ENCODE data around the gene MORN4.

Gene MORN4

DNA sequence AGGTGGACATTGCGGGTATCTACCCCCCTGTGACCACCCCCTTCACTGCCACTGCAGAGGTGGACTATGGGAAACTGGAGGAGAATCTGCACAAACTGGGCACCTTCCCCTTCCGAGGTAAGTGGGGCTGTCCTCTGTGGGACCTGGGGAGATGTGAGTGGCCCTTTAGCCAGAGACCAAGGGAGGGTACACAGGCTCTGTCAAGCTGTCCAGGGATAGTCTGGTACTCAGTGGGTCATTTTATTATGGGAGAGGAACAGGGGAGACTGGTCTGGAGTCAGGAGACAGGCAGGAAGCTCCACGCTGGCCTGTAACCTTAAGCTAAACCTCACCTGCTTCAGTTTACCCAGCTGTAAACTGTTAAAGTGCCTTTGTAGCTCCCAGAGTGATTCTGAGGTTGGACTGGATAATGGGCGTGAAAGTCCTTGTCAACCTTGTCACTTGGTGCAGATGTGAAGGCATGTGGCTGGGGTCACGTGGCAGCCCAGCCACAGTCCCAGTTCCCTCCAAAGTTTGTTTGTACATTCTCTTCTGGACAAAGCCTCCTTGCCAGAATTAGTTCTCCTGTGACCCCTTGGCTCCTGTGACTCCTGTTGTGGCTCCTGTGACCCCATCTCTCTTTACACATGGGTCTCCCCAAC lies 48.4 kb downstream of the MORN4 start:
- in situ Hi-C loops (cut with HindIII; ENCODE audit: low pct_ligation_motif_present, low sequenced_read_pairs) = no loop called here
- DNase-seq = no peak
- Histone ChIP-seq H3K27me3 (replicated peaks) (no peaks in the 10 kb centered on the region), H3K27ac (no peak overlapping the region), H3K4me3 (ENCODE audit: low read depth, low read length) (no peak overlapping the region), H3K36me3 (replicated peaks) (no peaks in the 10 kb centered on the region)
- no peak for TF ChIP-seq CTCF (IDR thresholded peaks at IDR 0.05; ENCODE audit: low read depth, low read length, missing control alignments)

DNA sequence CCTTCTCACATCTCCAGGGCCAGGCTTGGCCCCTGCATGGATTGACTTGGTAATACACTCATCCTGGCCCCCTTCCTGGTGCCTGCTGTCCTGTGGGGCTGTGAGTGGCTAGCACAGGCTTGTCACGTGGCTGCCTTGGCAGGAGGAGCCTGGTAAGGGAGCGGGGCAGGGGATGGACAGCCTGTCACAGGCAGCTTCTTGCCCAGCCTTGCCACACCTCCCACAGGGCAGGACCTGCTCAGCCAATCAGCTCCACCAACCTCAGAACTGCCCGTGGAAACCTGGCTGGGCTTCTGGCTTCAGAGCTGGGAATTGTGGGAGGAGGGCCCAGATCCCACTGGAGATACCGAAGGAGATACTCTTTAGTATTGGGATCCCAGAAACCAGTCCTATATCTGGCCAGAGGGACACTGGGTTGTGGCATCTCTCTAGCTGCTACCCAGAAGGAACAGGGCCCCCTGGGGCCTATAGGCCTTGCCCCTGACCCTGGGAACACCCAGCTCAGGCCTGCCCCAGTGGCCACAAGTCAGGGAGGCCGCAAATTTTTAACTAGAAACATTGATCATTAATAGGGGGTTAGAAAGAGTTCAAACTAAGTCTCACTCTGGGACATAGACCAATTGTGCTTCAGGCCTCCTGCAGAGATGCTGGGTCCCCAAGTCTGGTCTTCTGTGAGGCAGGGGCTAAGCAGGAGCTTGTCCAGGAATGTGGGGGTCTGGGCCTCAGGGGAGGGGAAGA lies 49.1 kb downstream of the MORN4 start, which contains the start of gene HOGA1:
Gene HOGA1, plus strand, starts transcription at position 330 of the 738 bp plus-strand sequence. Its CDS starts 315 bp downstream, at position 645.
- H3K27me3 ChIP-seq (replicated peaks) = no peaks in the 10 kb centered on the region
- in situ Hi-C loops (cut with HindIII; ENCODE audit: low pct_ligation_motif_present, low sequenced_read_pairs) = no loop called here
- DNase-seq = peak; percentile 15
- no peaks in the 10 kb centered on the region for H3K36me3 ChIP-seq (replicated peaks)
- H3K27ac ChIP-seq = no peak within 1 kb of the TSS
- no peak for TF ChIP-seq CTCF (IDR thresholded peaks at IDR 0.05; ENCODE audit: low read depth, low read length, missing control alignments)
- no peak within 1 kb of the TSS for H3K4me3 ChIP-seq (ENCODE audit: low read depth, low read length)

DNA sequence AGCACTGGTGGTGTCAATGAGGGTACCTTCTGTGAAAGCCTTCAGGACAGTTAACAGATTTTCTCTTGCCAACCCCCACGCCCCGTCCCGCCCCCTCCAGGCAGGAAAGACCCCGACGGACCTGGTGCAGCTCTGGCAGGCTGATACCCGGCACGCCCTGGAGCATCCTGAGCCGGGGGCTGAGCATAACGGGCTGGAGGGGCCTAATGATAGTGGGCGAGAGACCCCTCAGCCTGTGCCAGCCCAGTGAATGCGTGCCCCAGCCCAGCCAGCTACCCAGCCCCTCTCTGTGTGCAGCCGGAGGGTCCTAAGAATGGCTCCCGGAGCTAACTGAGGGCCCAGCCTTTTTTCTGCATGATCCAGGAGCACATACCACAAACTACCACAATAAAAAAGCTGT lies 49.8 kb downstream of the MORN4 start:
- no peaks in the 10 kb centered on the region for H3K27me3 ChIP-seq (replicated peaks)
- H3K4me3 ChIP-seq (ENCODE audit: low read depth, low read length) = no peak overlapping the region
- no peak for TF ChIP-seq CTCF (IDR thresholded peaks at IDR 0.05; ENCODE audit: low read depth, low read length, missing control alignments)
- no peaks in the 10 kb centered on the region for H3K36me3 ChIP-seq (replicated peaks)
- H3K27ac ChIP-seq = no peak overlapping the region
- in situ Hi-C loops (cut with HindIII; ENCODE audit: low pct_ligation_motif_present, low sequenced_read_pairs) = no loop called here
- DNase-seq = no peak

GRCh38 chr10:97582169-97582568 lies 51.1 kb downstream of the MORN4 start:
- in situ Hi-C loops (cut with HindIII; ENCODE audit: low pct_ligation_motif_present, low sequenced_read_pairs) = no loop called here
- Histone ChIP-seq H3K27ac (no peak overlapping the region), H3K36me3 (replicated peaks) (no peaks in the 10 kb centered on the region), H3K27me3 (replicated peaks) (no peaks in the 10 kb centered on the region), H3K4me3 (ENCODE audit: low read depth, low read length) (no peak overlapping the region)
- DNase-seq = no peak
- TF ChIP-seq CTCF (IDR thresholded peaks at IDR 0.05; ENCODE audit: low read depth, low read length, missing control alignments) = no peak

DNA sequence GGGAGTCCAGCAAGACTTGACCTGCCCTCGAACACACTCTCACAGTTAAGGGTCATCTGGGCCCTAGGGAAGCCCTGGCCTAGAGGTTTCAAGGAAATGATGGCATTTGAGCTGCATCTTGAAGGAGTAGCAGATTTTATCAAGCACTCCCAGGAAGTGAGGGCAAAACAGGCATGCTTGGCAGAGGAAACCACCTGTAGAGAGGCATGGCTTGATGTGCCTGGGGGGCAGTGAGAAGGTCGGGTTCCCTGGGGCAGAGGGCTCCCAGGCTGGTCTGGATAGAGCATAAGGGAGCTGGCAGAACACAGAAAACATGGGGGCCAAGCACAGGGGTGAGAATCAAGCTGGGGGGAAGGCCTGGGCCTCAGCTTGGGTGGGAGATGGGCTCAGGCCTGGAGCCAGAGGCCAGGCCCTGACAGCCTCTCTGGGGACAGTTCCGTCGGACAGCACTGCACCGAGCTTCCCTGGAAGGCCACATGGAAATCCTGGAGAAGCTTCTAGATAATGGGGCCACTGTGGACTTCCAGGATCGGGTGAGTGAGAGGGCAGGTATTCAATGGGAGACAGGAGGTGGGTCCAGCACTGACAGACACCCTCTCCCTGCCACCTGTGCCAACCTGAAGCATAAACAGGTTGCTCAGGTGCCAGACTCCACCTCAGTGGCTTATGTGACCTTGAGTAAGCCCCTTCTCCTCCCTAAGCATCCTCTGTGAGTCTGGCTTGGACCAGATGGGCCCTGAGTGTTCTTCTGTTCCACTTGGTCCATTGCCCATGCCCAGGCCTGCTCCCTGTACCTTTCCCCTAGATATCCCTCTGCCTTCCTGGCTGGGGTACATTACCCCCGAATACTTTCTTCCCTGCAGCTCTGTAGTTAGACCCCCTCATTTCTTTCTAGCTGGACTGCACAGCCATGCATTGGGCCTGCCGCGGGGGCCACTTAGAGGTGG lies 52.6 kb downstream of the MORN4 start:
- in situ Hi-C loops (cut with HindIII; ENCODE audit: low pct_ligation_motif_present, low sequenced_read_pairs) = no loop called here
- TF ChIP-seq CTCF (IDR thresholded peaks at IDR 0.05; ENCODE audit: low read depth, low read length, missing control alignments) = no peak

More for the DNA sequence above, 52.6 kb downstream of the MORN4 start:
- Histone ChIP-seq H3K27ac (no peak overlapping the region), H3K27me3 (replicated peaks) (no peaks in the 10 kb centered on the region), H3K4me3 (ENCODE audit: low read depth, low read length) (no peak overlapping the region), H3K36me3 (replicated peaks) (no peaks in the 10 kb centered on the region)
- DNase-seq = no peak
